Measurements from ENCODE around the gene FDXR.

DNA sequence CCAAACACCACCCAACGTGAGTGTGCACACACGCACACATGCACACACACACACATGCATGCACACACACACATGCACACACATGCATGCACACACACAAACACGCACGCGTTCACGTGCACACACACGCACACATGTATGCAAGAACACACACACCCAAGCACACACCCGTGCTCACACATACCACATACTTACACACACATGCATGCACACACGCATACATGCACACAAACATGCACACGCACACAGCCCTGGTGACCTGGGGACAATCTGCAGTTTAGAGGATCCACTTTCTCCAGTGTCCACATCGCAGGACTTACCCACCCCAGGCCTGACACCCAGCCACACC is 44.0 kb upstream of the FDXR start:
- TF ChIP-seq GATA3 (IDR thresholded peaks at IDR 0.05; ENCODE audit: low read depth, low read length) (no peak), GATA2 (IDR thresholded peaks at IDR 0.05; ENCODE audit: low read depth, low read length) (no peak)

Measured in SH-SY5Y (cell line).